ENCODE measurements around the gene CFDP1. TPM values are rescaled to one million over a fixed set of nuclear protein-coding genes. Genes with fewer than 3 reads are reported as not detected.

CFDP1 gene
- total and polyA plus RNA-seq, 11 donors, result 17.7 to 60.6 (median 25.3) TPM

GRCh38 chr16:75254359-75254837 lies 178.9 kb downstream of the CFDP1 start:
- ATAC-seq (no peak), DNase-seq (peak in 3 of 5 donors; percentile 22 to 39 (median 33))
- WGBS, 4 donors, result 31 to 48% (median 40%) methylated on average over 4 to 5 of the region's 5 CpGs
- intact Hi-C loops (cut with DNase I), result loop anchor here in 2 of 10 donors (10.0 kb wide), 1 partner anchor 50 kb away; no protein-coding TSS in a partner anchor
- Histone ChIP-seq H3K27ac (peak overlapping the region in 11 of 12 donors; percentile 7 to 98 (median 86)), H3K9me3 (no peaks in the 10 kb centered on the region), H3K36me3 (no peaks in the 10 kb centered on the region), H3K27me3 (peaks cover 0 to 49% (median 0%) of the 10 kb centered on the region in 9 donors), H3K4me3 (peak overlapping the region in 1 of 12 donors; percentile 30), H3K4me1 (peaks cover 34 to 94% (median 88%) of the 10 kb centered on the region in 12 donors)
- TF ChIP-seq, protein P1, sequence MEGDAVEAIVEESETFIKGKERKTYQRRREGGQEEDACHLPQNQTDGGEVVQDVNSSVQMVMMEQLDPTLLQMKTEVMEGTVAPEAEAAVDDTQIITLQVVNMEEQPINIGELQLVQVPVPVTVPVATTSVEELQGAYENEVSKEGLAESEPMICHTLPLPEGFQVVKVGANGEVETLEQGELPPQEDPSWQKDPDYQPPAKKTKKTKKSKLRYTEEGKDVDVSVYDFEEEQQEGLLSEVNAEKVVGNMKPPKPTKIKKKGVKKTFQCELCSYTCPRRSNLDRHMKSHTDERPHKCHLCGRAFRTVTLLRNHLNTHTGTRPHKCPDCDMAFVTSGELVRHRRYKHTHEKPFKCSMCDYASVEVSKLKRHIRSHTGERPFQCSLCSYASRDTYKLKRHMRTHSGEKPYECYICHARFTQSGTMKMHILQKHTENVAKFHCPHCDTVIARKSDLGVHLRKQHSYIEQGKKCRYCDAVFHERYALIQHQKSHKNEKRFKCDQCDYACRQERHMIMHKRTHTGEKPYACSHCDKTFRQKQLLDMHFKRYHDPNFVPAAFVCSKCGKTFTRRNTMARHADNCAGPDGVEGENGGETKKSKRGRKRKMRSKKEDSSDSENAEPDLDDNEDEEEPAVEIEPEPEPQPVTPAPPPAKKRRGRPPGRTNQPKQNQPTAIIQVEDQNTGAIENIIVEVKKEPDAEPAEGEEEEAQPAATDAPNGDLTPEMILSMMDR (IDR thresholded peaks at IDR 0.05), result no peak
- no peak for TF ChIP-seq POLR2A (IDR thresholded peaks at IDR 0.05)

DNA sequence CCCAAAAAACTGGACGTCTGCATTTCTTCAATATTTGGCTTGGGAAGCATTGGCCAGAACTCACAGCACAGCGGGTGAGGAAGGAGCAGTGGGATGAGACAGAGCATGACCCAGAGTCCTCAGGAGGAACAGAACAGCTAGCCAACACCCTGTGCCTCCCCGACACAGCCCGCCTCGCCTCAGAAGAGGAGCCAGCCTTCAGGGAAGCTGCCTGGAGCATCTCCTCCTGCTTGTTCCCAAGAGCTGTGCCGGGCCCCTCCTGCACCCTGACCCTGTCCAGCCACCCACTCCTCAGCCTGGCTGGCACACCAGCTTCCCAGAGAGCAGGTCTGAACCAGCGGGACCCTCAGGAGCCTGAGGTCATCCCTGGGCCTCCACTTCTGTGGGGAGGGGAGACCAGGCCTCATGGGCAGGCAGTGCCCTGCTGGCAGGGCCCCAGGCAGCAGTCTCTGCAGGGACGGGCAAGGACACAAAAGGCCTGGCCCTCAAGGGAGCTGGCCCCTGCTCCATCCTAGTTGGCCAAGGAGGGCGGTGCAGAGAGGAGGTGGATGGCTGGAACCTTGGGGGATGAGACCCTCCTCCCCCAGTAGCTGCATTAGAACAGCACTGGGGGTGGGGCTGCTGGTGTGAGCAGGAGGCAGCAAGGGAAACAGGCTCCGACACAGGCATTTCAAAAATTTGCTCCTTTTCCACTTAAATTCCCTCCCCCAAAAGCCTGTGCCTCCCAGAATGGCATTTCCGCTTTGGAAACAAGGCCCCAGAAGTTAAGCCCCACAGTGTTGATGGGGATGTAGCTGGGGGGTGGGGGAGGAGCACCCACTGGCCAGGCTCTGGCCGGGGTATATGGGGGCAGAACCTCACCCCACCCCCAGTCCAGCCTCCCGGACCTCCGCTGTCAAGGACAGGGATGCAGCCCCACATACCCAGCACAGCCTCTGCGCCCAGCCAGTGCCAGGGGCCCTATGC lies 180.1 kb downstream of the CFDP1 start:
- ATAC-seq, result no peak
- Histone ChIP-seq H3K4me1 (peaks cover 45 to 98% (median 90%) of the 10 kb centered on the region in 12 donors), H3K4me3 (no peak overlapping the region), H3K27ac (peak overlapping the region in 11 of 12 donors; percentile 79 to 98 (median 94)), H3K27me3 (peaks cover 0 to 53% (median 0%) of the 10 kb centered on the region in 9 donors), H3K36me3 (no peaks in the 10 kb centered on the region), H3K9me3 (no peaks in the 10 kb centered on the region)
- TF ChIP-seq, protein P1 (IDR thresholded peaks at IDR 0.05), result no peak
- no peak for TF ChIP-seq POLR2A (IDR thresholded peaks at IDR 0.05)
- intact Hi-C loops (cut with DNase I), result loop anchor here in 3 of 10 donors (1.0 to 10.0 kb wide), 2 partner anchors 10 to 52 kb away; no protein-coding TSS in a partner anchor
- 42 to 54% (median 46%) methylated on average over 7 to 15 of the region's 15 CpGs for WGBS, 4 donors
- peak in 3 of 5 donors; percentile 27 to 62 (median 32) for DNase-seq

DNA sequence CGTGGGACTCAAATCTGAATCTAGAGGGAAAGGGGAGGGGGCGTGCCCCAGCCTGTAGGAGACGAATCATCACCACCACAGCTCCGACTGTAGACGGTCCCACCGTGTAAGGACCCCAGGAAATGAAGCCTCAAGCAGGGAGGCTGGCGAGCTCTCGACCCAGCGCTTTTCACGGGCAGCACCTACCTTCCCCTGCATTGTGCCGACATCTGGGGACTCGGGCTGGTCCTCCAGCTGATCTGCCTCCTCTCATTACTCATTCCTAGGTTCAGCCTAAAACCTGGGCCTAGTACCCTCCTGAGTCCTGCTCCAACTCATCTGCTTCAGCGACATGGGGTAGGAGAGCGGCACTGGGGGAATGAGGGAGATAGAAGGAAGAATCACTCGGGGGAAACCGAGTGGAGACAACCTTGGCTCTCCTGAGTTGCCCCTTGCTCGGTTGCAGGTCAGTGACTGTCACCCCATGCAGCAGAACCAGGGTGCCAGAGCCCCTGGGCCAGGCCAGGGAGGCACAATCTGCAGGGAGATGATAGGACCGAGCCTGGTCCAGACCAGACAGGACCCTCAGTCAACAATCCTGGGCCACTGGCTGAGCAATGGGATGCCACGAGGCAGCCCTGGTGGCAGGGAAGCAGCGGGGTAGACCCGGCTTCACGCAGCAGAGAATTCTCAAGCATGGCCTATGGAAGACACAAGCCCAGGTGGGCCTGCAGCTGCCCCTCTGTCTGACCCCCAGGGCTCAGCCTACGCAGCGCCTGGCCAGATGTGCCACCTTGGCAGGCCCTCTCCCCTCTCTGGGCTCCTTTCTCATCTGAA lies 181.0 kb downstream of the CFDP1 start:
- H3K4me3 ChIP-seq, result peak overlapping the region in 9 of 12 donors; percentile 26 to 98 (median 85)
- DNase-seq (peak in 1 of 5 donors; percentile 20), ATAC-seq (no peak)
- H3K9me3 ChIP-seq, result no peaks in the 10 kb centered on the region
- H3K36me3 ChIP-seq, result no peaks in the 10 kb centered on the region
- 51 to 66% (median 62%) methylated on average over 16 to 24 of the region's 24 CpGs for WGBS, 4 donors
- peak overlapping the region; percentile 38 to 98 (median 94) for H3K27ac ChIP-seq
- peaks cover 0 to 52% (median 0%) of the 10 kb centered on the region in 9 donors for H3K27me3 ChIP-seq
- intact Hi-C loops (cut with DNase I), result loop anchor here in 3 of 10 donors (1.0 to 10.0 kb wide), 2 partner anchors 11 to 53 kb away; no protein-coding TSS in a partner anchor
- TF ChIP-seq, protein P1 (IDR thresholded peaks at IDR 0.05), result no peak
- H3K4me1 ChIP-seq, result peaks cover 40 to 98% (median 90%) of the 10 kb centered on the region in 12 donors

Measured in heart left ventricle (tissue), 16 donors.